GM19372 (cell line): Measurements from ENCODE around the gene PRDX4.
"Not testable (repeated sequence)": the region's sequence is repeated elsewhere in the genome, so short reads cannot be mapped to it uniquely, and the experiment has no call there.

ENCODE experiments used
- ATAC-seq: cut with Tn5 transposase; IDR thresholded peaks from one replicate; pipeline ENCODE4 v1.9.1; 2021; ENCODE audit warnings: mild to moderate bottlenecking, low read depth, moderate library complexity; ENCODE audit not compliant: unreplicated experiment

PRDX4 gene

DNA sequence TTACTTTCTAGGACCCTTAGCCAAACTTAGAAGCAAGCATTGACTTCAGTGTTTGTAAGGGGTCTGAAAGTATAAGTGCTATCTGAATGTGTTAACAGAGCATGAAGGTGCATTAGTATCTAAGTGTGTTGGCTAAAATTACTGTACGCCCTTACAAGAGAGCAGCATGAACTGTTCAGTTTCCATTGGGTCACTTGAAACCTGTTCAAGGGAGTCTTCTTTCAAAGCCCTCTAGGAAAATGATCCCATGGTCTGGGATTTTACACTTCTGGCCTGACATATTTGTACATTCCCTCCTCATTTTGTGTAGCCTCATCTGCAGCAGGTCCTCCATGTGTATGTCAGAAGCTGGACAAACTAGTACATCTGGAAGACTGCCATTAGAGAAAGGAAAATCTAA lies 3.2 kb downstream of the PRDX4 start:
- no peak for ATAC-seq

GRCh38 chrX:23673108-23673507 lies 5.8 kb downstream of the PRDX4 start:
- no peak for ATAC-seq

DNA sequence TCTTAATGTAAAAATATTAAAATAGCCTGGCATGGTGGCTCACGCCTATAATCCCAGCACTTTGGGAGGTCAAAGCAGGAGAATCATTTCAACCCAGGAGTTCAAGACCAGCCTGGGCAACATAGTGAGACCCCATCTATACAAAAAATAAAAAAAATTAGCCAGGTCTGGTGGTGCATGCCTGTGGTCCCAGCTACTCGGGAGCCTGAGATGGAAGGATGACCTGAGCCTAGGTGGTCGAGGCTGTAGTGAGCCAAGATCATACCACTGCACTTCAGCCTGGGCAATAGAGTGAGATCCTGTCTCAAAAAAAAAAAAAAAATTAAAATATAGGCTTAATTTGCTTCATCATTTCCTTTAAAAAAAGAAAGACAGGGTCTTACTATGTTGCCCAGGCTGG lies 9.2 kb downstream of the PRDX4 start:
- not testable (repeated sequence) for ATAC-seq

DNA sequence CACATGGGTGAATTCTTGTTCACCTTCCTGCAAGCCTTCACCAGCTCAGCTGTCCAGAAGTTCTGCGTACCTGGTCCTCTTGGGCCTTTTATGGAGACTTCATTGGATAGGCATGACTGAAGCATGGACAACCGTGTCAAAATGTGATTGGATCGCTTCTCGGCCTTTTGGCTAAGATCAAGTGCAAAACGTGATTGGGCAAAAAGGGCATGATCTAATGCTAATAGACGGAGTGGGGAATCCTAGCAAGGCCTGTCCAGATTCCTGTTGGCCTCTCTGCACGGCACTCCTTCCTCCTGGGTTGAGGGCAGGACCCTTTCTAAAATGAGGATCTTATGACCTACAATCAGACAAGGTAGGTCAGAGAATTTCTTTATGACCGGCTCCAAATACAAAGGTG lies 24.9 kb downstream of the PRDX4 start:
- ATAC-seq, result no peak

GRCh38 chrX:23694606-23695005 lies 27.3 kb downstream of the PRDX4 start:
- ATAC-seq, result no peak

DNA sequence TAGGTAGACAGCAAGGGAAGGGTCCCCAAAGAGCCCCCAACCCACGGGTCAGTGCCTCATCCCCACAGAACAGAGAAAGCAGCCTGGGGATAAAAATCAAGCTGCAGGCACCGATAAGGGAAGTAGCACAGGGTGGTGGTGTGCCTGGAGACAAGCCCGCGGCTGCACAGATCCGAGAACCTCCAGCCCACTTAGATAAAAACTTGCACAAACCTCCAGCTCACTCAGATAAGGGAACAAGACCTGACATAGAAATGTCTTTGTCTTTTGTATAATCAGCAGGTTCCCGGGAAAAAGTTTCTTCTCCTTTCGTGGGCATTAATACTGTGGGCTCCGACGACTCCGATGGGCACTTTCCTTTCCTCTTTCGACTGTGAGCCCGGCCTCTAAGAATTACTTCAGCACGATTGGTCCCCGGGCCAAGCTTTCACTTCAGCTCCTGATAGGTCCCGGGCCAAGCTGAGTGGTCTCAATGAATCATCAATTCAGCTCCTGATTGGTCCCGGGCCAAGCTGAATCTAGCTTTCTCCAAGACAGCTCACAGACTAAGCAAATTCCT lies 32.4 kb downstream of the PRDX4 start:
- no peak for ATAC-seq

GRCh38 chrX:23704673-23705206 lies 37.4 kb downstream of the PRDX4 start:
- no peak for ATAC-seq

DNA sequence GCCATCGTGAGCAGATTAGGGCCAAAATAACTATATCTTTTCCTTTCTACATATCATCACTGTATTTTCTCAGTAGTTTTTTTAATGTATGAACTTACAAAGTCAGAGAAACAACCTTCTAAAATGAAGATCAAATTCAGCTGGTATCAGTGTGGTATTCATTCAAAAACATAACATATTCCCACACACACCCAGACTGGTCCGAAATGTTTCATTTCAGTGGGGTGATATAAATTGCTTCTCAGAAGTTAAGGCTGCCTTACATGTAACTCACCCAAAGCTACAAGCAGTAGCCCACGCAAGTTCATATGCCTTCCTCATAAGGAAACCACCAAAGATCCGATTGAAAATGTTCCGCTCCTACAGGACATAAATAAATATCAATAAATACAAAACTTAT lies 37.9 kb downstream of the PRDX4 start:
- ATAC-seq, result no peak

GRCh38 chrX:23720117-23720677 lies 52.9 kb downstream of the PRDX4 start:
- no peak for ATAC-seq

DNA sequence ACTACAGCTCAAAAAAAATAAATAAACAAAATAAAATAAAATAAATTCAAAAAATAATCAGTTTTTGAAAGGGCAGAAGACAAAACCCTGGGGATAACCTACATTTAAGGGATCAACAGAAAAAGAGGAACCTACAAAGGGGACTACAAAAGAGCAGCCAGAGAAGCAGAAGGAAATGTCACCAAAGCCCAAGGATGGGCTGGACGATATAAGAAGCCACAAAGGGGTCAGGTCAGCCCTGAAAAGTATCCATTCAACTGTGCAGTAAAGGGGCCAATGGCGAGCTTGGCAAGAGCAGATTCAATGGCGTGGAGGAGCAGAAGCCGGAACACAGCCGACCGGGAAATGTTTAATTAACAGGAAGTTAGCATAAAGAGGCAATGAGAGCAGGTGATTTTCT lies 58.9 kb downstream of the PRDX4 start:
- ATAC-seq, result no peak

- ATAC-seq, result no peak
Observed at GRCh38 chrX:23727206-23727605, 59.9 kb downstream of the PRDX4 start.

GRCh38 chrX:23729214-23729613 lies 61.9 kb downstream of the PRDX4 start:
- ATAC-seq, result no peak

DNA sequence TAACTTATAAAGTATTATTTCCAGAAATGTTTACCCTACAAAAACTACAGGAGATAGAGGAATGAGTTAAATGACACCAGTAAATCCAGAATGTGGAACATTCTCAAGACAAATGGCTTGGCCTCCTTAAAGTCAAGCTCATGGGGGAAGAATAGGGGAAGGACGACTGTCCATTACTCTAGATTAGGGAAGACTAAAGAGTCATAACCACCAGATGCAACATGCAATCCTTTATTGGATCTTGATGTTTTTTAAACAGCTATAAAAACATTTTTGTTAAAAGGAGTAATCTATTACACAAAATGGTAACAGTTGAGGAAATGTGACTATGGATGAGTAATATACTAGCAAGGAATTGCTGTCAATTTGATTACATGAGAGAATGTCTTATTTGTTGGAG lies 64.7 kb downstream of the PRDX4 start:
- no peak for ATAC-seq

DNA sequence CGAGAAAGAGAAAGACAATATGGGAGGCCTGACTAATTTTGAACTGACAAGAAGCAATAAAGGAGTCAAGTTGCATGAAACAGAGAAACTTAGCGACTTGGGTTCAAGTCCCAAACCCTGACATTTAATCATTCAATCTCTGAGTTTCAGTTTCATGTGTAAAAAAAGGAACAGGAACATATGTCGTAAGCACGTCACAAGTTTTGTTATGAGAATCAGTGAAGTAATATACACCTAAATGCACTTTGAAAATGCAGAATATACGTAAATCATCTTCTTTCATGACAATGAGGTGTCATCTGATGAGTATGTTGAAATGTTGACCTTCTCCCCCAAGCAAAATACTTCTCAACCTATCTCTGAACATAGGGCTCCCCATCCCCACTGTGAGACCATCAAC lies 65.4 kb downstream of the PRDX4 start:
- peak; percentile 89 for ATAC-seq
